Adrenal gland (tissue), 12 donors: ENCODE results near the gene ITGA11. TPM values are rescaled to one million over a fixed set of nuclear protein-coding genes. Genes with fewer than 3 reads are reported as not detected.

Experiments used
- DNase-seq, 7 donors: peaks; one replicate each; pipeline ENCODE4 v3.0.0-alpha.2; 2019 to 2020
- H3K27ac ChIP-seq, 5 donors: fragments of 200-600 bp; sonication (generic) in 4 of 5; 1 replicate in 3 of 5; 2 replicates in 2 of 5; pipeline versions ENCODE4 v1.5.1 to v1.8.0; 2016 to 2020; ENCODE audit warnings: mild to moderate bottlenecking in 1 of 5
- H3K27me3 ChIP-seq: fragments of 200-600 bp; 2 replicates; pipeline ENCODE4 v1.8.0; 2021
- H3K36me3 ChIP-seq, 2 donors: fragments of 200-600 bp; replicated peaks in 1 of 2; 1 replicate in 1 of 2; 2 replicates in 1 of 2; pipeline versions ENCODE4 v1.5.1 to v1.8.0; 2018 to 2022
- H3K4me1 ChIP-seq, 2 donors: fragments of 200-600 bp; replicated peaks in 1 of 2; 1 replicate in 1 of 2; 2 replicates in 1 of 2; pipeline versions ENCODE4 v1.5.1 to v1.8.0; 2018 to 2021
- H3K4me3 ChIP-seq, 4 donors: fragments of 200-600 bp; sonication (generic) in 3 of 4; one replicate each; pipeline ENCODE4 v1.5.1; 2016 to 2018
- H3K9me3 ChIP-seq, 3 donors: fragments of 200-600 bp; sonication (generic) in 1 of 3; replicated peaks in 1 of 3; 1 replicate in 2 of 3; 2 replicates in 1 of 3; pipeline versions ENCODE4 v1.5.1 to v1.8.0; 2016 to 2021
- CTCF ChIP-seq, 6 experiments: fragments of 450-650 bp in 4 of 6; fragments of 200-600 bp in 2 of 6; sonication (generic) in 1 of 6; IDR thresholded peaks; 1 replicate in 5 of 6; 2 replicates in 1 of 6; pipeline versions ENCODE4 v1.5.1 to v1.8.0; 2016 to 2021; ENCODE audit warnings: antibody characterized with exemption in 6 of 6, mild to moderate bottlenecking in 2 of 6, moderate library complexity in 1 of 6
- POLR2A ChIP-seq, 2 donors: fragments of 450-650 bp; IDR thresholded peaks; one replicate each; pipeline ENCODE4 v1.6.1; 2017; ENCODE audit warnings: antibody characterized with exemption in 2 of 2, mild to moderate bottlenecking in 2 of 2, moderate library complexity in 1 of 2
- WGBS, 4 donors: extraction: QIAGEN DNeasy Blood & Tissue Kit in 2 of 4; methylation state at CpG; one replicate each; pipeline versions ENCODE4 v1.1.5 to v1.1.7; 2013 to 2017; 5-methylcytosine and 5-hydroxymethylcytosine counted together
- intact Hi-C, 2 donors: fragments of 100-400 bp; cut with DNase I; formaldehyde crosslinking; loops; one replicate each; pipeline versions ENCODE4 v1.14.1 to v1.15.0; 2022 to 2023
- polyA plus RNA-seq, 3 donors: library from polyadenylated mRNA; stranded (reverse); fragments of 200-250 nt in 2 of 3; fragments of 350-450 nt in 1 of 3; fragmentation: Illumina TruSeq in 1 of 3; extraction: RNeasy Lipid Tissue Mini Kit (QIAGEN cat#74804) in 1 of 3; gene quantifications; one replicate each; pipeline ENCODE4 v1.2.3, GENCODE V29; 2013 to 2014
- total RNA-seq, 9 donors: library from RNA; depleted of rRNA in 4 of 9; stranded (reverse); fragments of >200 nt in 4 of 9; fragments of 120-200 nt in 1 of 9; fragmentation: NEBNext Ultra II Directional in 1 of 9; extraction: Animal tissue kit (Norgen Biotek cat#: 25700) in 1 of 9; gene quantifications; one replicate each; pipeline versions ENCODE4 v1.1.0 to v1.2.4, GENCODE V29; 2013 to 2023
- donor health status: healthy with polysubstance abuse.
- donor health status: Bipolar disorder and iron deficiency.
- donor health status: DM: yes; HTN: yes; CAD: no.
- donor health status: DM: no; HTN: no; CAD: no.
- donor health status: DM: no; HTN: no; CAD: no.
- donor health status: DM: yes; HTN: yes; CAD: no.

The ITGA11 gene
- total and polyA plus RNA-seq, 12 donors = 1.4 to 52.5 (median 7.5) TPM

- H3K9me3 ChIP-seq = no peaks in the 10 kb centered on the region
- 78 to 86% (median 83%) methylated on average over 6 to 9 of the region's 9 CpGs for WGBS, 4 donors
- intact Hi-C loops = no loop called here
- H3K4me1 ChIP-seq = peaks cover 5 to 13% of the 10 kb centered on the region in 2 donors
- peak in 3 of 7 donors; percentile 20 to 54 (median 48) for DNase-seq
- TF ChIP-seq POLR2A (IDR thresholded peaks at IDR 0.05) (no peak), CTCF (IDR thresholded peaks at IDR 0.05) (no peak)
- H3K4me3 ChIP-seq = no peak overlapping the region
- no peaks in the 10 kb centered on the region for H3K27me3 ChIP-seq
- no peaks in the 10 kb centered on the region for H3K36me3 ChIP-seq
- peak overlapping the region in 2 of 5 donors; percentile 45 to 75 for H3K27ac ChIP-seq
Observed at GRCh38 chr15:68368731-68369435, 63.1 kb downstream of the ITGA11 start.

- H3K36me3 ChIP-seq = no peaks in the 10 kb centered on the region
- no peak overlapping the region for H3K4me3 ChIP-seq
- no peaks in the 10 kb centered on the region for H3K9me3 ChIP-seq
- no peaks in the 10 kb centered on the region for H3K27me3 ChIP-seq
- WGBS, 4 donors = 31 to 53% (median 48%) methylated on average over 1 to 5 of the region's 5 CpGs
- no peak for TF ChIP-seq POLR2A (IDR thresholded peaks at IDR 0.05)
- peak in 1 of 6 experiments; percentile 11 for TF ChIP-seq CTCF (IDR thresholded peaks at IDR 0.05)
- intact Hi-C loops = no loop called here
- DNase-seq = no peak
- peak overlapping the region in 2 of 5 donors; percentile 45 to 75 for H3K27ac ChIP-seq
- H3K4me1 ChIP-seq = peaks cover 5 to 17% of the 10 kb centered on the region in 2 donors
Observed at GRCh38 chr15:68367992-68368391, 64.0 kb downstream of the ITGA11 start.

- H3K27me3 ChIP-seq = no peaks in the 10 kb centered on the region
- no peak for DNase-seq
- intact Hi-C loops = no loop called here
Observed at GRCh38 chr15:68367226-68367625, 64.7 kb downstream of the ITGA11 start.

GRCh38 chr15:68366314-68366713 is 65.6 kb downstream of the ITGA11 start:
- Histone ChIP-seq H3K27ac (peak overlapping the region in 1 of 5 donors; percentile 45), H3K9me3 (no peaks in the 10 kb centered on the region), H3K4me1 (peaks cover 5 to 17% of the 10 kb centered on the region in 2 donors), H3K27me3 (no peaks in the 10 kb centered on the region), H3K4me3 (no peak overlapping the region), H3K36me3 (no peaks in the 10 kb centered on the region)
- no peak for TF ChIP-seq POLR2A (IDR thresholded peaks at IDR 0.05)
- TF ChIP-seq CTCF (IDR thresholded peaks at IDR 0.05) = no peak
- intact Hi-C loops = no loop called here
- no peak for DNase-seq
- WGBS, 4 donors = 67 to 73% (median 69%) methylated on average over 8 to 9 of the region's 9 CpGs

More at GRCh38 chr15:68367226-68367625, 64.7 kb downstream of the ITGA11 start:
- Histone ChIP-seq H3K4me3 (no peak overlapping the region), H3K9me3 (no peaks in the 10 kb centered on the region), H3K4me1 (peaks cover 5 to 17% of the 10 kb centered on the region in 2 donors), H3K27ac (peak overlapping the region in 1 of 5 donors; percentile 75), H3K36me3 (no peaks in the 10 kb centered on the region)
- 85 to 89% (median 87%) methylated on average over 4 of the region's 4 CpGs for WGBS, 4 donors
- no peak for TF ChIP-seq CTCF (IDR thresholded peaks at IDR 0.05)
- TF ChIP-seq POLR2A (IDR thresholded peaks at IDR 0.05) = no peak
